HCT116 (cell line): ENCODE results near the gene ZNF12. TPM values are rescaled to one million over a fixed set of nuclear protein-coding genes. Genes with fewer than 3 reads are reported as not detected.

Source experiments
- ATAC-seq: fragments of 200-7000 bp; cut with Tn5 transposase; 2 replicates; pipeline ENCODE4 v1.9.1; 2020; ENCODE audit warnings: mild to moderate bottlenecking, moderate library complexity
- BruUV-seq: library from RNA; stranded (reverse); fragments of 400-500 nt; replicated peaks from 2 replicates; lab custom pipeline; 2021; lab: Mats Ljungman, UMichigan
- CTCF ChIA-PET: fragments of 300-600 bp; sonication (Branson Sonifier 250); formaldehyde crosslinking; loops from one replicate; lab custom pipeline; 2021; ENCODE audit warnings: antibody characterized with exemption; lab: Charles Lee
- POLR2A ChIA-PET: fragments of 300-600, 350-600 bp; sonication (Branson Sonifier 250); formaldehyde crosslinking; loops from one replicate; lab custom pipeline; 2021; ENCODE audit warnings: antibody characterized with exemption; lab: Charles Lee
- RAD21 ChIA-PET, 2 experiments: fragments of 300-600 bp; sonication (Branson Sonifier 250); formaldehyde crosslinking; loops; one replicate each; lab custom pipeline; 2023; ENCODE audit warnings: low total read pairs in 2 of 2; ENCODE audit not compliant: uncharacterized antibody in 2 of 2, unreplicated experiment in 2 of 2, low non-redundant PET in 1 of 2; lab: Charles Lee
- DNase-seq: peaks from one replicate; pipeline ENCODE4 v3.0.0-alpha.2; 2010; ENCODE audit warnings: low read depth, low spot score
- H2AFZ ChIP-seq: fragments of 200-600 bp; shearing (Covaris generic), sonication (generic); 2 replicates; pipeline ENCODE4 v1.6.1; 2017; ENCODE audit warnings: low read depth, mixed run types, mixed read lengths, antibody characterized with exemption, low read length; ENCODE audit not compliant: poor library complexity, severe bottlenecking
- H3K27ac ChIP-seq: 2 replicates; pipeline ENCODE4 v1.5.1; 2012; ENCODE audit warnings: low read depth, low read length
- H3K27me3 ChIP-seq: fragments of 200-600 bp; sonication (generic); 2 replicates; pipeline ENCODE4 v1.6.1; 2016; ENCODE audit warnings: mixed run types, low read length, mixed read lengths; ENCODE audit not compliant: insufficient read depth
- H3K36me3 ChIP-seq, 2 experiments: fragments of 200-500 bp in 1 of 2; fragments of 200-600 bp in 1 of 2; sonication (Bioruptor generic) in 1 of 2; sonication (generic) in 1 of 2; 2 replicates each; pipeline versions ENCODE4 v1.5.1 to v1.6.1; 2014 to 2016; ENCODE audit warnings: low read length in 2 of 2, inconsistent platforms in 1 of 2, mixed read lengths in 1 of 2, mixed run types in 1 of 2; ENCODE audit not compliant: insufficient read depth in 2 of 2, control insufficient read depth in 1 of 2
- H3K4me1 ChIP-seq, 2 experiments: fragments of 200-600 bp in 1 of 2; sonication (generic) in 1 of 2; 2 replicates each; pipeline versions ENCODE4 v1.5.1 to v1.6.1; 2012 to 2017; ENCODE audit warnings: low read length in 2 of 2, inconsistent platforms in 1 of 2, mild to moderate bottlenecking in 1 of 2, mixed read lengths in 1 of 2, mixed run types in 1 of 2, moderate library complexity in 1 of 2; ENCODE audit not compliant: insufficient read depth in 2 of 2, control insufficient read depth in 1 of 2
- H3K4me2 ChIP-seq: fragments of 200-600 bp; sonication (generic); 2 replicates; pipeline ENCODE4 v1.6.1; 2017; ENCODE audit warnings: mixed run types, low read length, mixed read lengths
- H3K4me3 ChIP-seq, 2 experiments: fragments of 200-600 bp in 1 of 2; sonication (generic) in 1 of 2; replicated peaks in 1 of 2; 2 replicates each; pipeline ENCODE4 v1.5.1; 2011 to 2016; ENCODE audit warnings: low read length in 2 of 2, control low read depth in 1 of 2, low read depth in 1 of 2, mild to moderate bottlenecking in 1 of 2, mixed read lengths in 1 of 2, mixed run types in 1 of 2
- H3K79me2 ChIP-seq: fragments of 200-600 bp; sonication (generic); 2 replicates; pipeline ENCODE4 v1.6.1; 2017; ENCODE audit warnings: mild to moderate bottlenecking, mixed run types, low read length, moderate library complexity, mixed read lengths; ENCODE audit not compliant: insufficient read depth
- H3K9ac ChIP-seq: fragments of 200-600 bp; sonication (generic); 2 replicates; pipeline ENCODE4 v1.6.1; 2016; ENCODE audit warnings: low read length, mixed read lengths
- H3K9me2 ChIP-seq: fragments of 200-600 bp; sonication (generic), shearing (Covaris generic); 2 replicates; pipeline ENCODE4 v1.6.1; 2017; ENCODE audit warnings: mixed run types, mild to moderate bottlenecking, moderate library complexity; ENCODE audit not compliant: insufficient read depth
- H3K9me3 ChIP-seq, 2 experiments: fragments of 200-500 bp in 1 of 2; fragments of 200-600 bp in 1 of 2; sonication (Bioruptor generic) in 1 of 2; sonication (generic) in 1 of 2; 2 replicates each; pipeline ENCODE4 v1.6.1; 2014 to 2017; ENCODE audit warnings: low read length in 2 of 2, mixed read lengths in 2 of 2, inconsistent platforms in 1 of 2, low read depth in 1 of 2, mild to moderate bottlenecking in 1 of 2, mixed run types in 1 of 2, moderate library complexity in 1 of 2; ENCODE audit not compliant: control insufficient read depth in 1 of 2, insufficient read depth in 1 of 2
- H4K20me1 ChIP-seq: fragments of 200-600 bp; sonication (generic), shearing (Covaris generic); 2 replicates; pipeline ENCODE4 v1.6.1; 2017; ENCODE audit warnings: mixed run types, mild to moderate bottlenecking, moderate library complexity; ENCODE audit not compliant: insufficient read depth
- CBX3 ChIP-seq: IDR thresholded peaks from 2 replicates; pipeline ENCODE4 v1.6.1; 2012; ENCODE audit warnings: low read depth
- CEBPB ChIP-seq: IDR thresholded peaks from 2 replicates; pipeline ENCODE4 v1.6.1; 2012; ENCODE audit warnings: low read depth
- CTCF ChIP-seq, 3 experiments: fragments of 200-600 bp in 1 of 3; sonication (generic) in 1 of 3; IDR thresholded peaks in 2 of 3; conservative IDR thresholded peaks in 1 of 3; 2 replicates each; pipeline ENCODE4 v1.5.1; 2012 to 2017; ENCODE audit warnings: low read depth in 2 of 3, low read length in 2 of 3, antibody characterized with exemption in 1 of 3, borderline replicate concordance in 1 of 3, control low read depth in 1 of 3, mild to moderate bottlenecking in 1 of 3, mixed read lengths in 1 of 3, mixed run types in 1 of 3, moderate library complexity in 1 of 3; ENCODE audit not compliant: insufficient read depth in 1 of 3
- EZH2phosphoT487 ChIP-seq: fragments of 200-600 bp; IDR thresholded peaks from 2 replicates; pipeline ENCODE4 v1.6.1; 2018; ENCODE audit warnings: antibody characterized with exemption, borderline replicate concordance
- FOSL1 ChIP-seq: IDR thresholded peaks from 2 replicates; pipeline ENCODE4 v1.6.1; 2012; ENCODE audit warnings: low read depth
- JUND ChIP-seq: IDR thresholded peaks from 2 replicates; pipeline ENCODE4 v1.6.1; 2012
- POLR2A ChIP-seq: IDR thresholded peaks from 2 replicates; pipeline ENCODE4 v1.7.0; 2011; ENCODE audit warnings: borderline replicate concordance; ENCODE audit not compliant: insufficient read depth, insufficient read length; ENCODE audit errors: extremely low read depth
- RAD21 ChIP-seq: IDR thresholded peaks from 2 replicates; pipeline ENCODE4 v1.6.1; 2012; ENCODE audit warnings: low read depth, mild to moderate bottlenecking
- SRF ChIP-seq: IDR thresholded peaks from 2 replicates; pipeline ENCODE4 v1.6.1; 2012; ENCODE audit warnings: low read depth
- TCF7L2 ChIP-seq: IDR thresholded peaks from 2 replicates; pipeline ENCODE4 v1.7.0; 2011; ENCODE audit warnings: borderline replicate concordance, inconsistent platforms; ENCODE audit not compliant: insufficient read depth, insufficient read length; ENCODE audit errors: extremely low read depth
- YY1 ChIP-seq: IDR thresholded peaks from 2 replicates; pipeline ENCODE4 v1.6.1; 2011; ENCODE audit warnings: low read length, low read depth, moderate library complexity, mild to moderate bottlenecking; ENCODE audit not compliant: insufficient replicate concordance; ENCODE audit errors: extremely low read depth
- ZNF274 ChIP-seq: fragments of 200-500 bp; sonication (Bioruptor generic); IDR thresholded peaks from 2 replicates; pipeline ENCODE4 v1.6.1; 2014; ENCODE audit warnings: mild to moderate bottlenecking, low read depth, low read length, inconsistent platforms
- intact Hi-C: fragments of 100-400 bp; cut with micrococcal nuclease; formaldehyde crosslinking; loops from 2 replicates; pipeline ENCODE4 v1.10.0; 2022
- total RNA-seq: library from RNA; stranded (reverse); gene quantifications from one replicate; pipeline ENCODE4 v1.2.1, GENCODE V29; 2021; ENCODE audit not compliant: unreplicated experiment
- TF ChIP-seq, protein P1 (sequence below): IDR thresholded peaks from 2 replicates; pipeline ENCODE4 v1.6.1; 2012
- TF ChIP-seq, protein P2 (sequence below): IDR thresholded peaks from 2 replicates; pipeline ENCODE4 v1.6.1; 2011; ENCODE audit warnings: mild to moderate bottlenecking, low read length, moderate library complexity; ENCODE audit not compliant: insufficient replicate concordance; ENCODE audit errors: extremely low read depth

Gene ZNF12
- total RNA-seq, 1 experiment from 2014 or later, result 19.0 TPM

DNA sequence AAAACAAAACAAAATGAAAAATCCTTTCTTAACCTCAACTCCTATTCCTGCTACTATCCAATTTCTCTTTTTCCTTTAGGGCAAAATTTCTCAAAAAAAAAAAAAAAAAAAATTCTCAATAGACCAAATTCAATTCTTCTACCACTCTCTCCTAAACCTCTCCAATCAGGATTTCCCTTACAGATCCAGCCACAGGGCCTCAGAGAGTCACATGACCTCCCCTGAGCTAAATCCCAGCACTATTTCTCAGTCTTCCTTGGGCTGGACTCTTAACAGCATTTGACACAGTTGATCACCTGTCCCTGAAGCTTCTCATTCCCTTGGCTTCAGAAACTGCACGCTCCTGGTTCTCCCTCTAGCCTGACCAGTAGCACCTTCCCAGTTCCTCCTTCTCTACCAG lies 4.9 kb downstream of the ZNF12 start:
- peaks cover 22 to 31% of the 10 kb centered on the region in 2 experiments; a peak in 3 of 4 replicates for H3K9me3 ChIP-seq
- H3K9me2 ChIP-seq, result no peaks in the 10 kb centered on the region
- H4K20me1 ChIP-seq, result peaks cover 3% of the 10 kb centered on the region; the same call in 1 of the 2 replicates
- no peak for DNase-seq
- H3K36me3 ChIP-seq, result peaks cover 33 to 75% of the 10 kb centered on the region in 2 experiments
- H2AFZ ChIP-seq, result no peak overlapping the region
- no peak overlapping the region for H3K4me3 ChIP-seq
- H3K79me2 ChIP-seq, result peaks cover 91% of the 10 kb centered on the region
- intact Hi-C loops, result no loop called here
- no peak overlapping the region for H3K4me2 ChIP-seq
- no peaks in the 10 kb centered on the region for H3K27me3 ChIP-seq
- peaks cover 5 to 12% of the 10 kb centered on the region in 2 experiments; a peak in 3 of 4 replicates for H3K4me1 ChIP-seq
- no peak overlapping the region for H3K9ac ChIP-seq
- ChIA-PET CTCF (no interaction called here), RAD21 (no interaction called here), POLR2A (no interaction called here)
- BruUV-seq, result no TSS peak
- H3K27ac ChIP-seq, result no peak overlapping the region
- no peak for ATAC-seq
- TF ChIP-seq RAD21 (no peak), FOSL1 (no peak), CEBPB (no peak), CTCF (IDR thresholded peaks at IDR 0.05 in 2 of 3, conservative IDR thresholded peaks at IDR 0.05 in 1 of 3; ENCODE audit: borderline replicate concordance in 1 of 3, insufficient read depth in 1 of 3, low read depth in 2 of 3, low read length in 2 of 3) (no peak), CBX3 (no peak), ZNF274 (no peak), SRF (no peak), YY1 (no peak), POLR2A (no peak), EZH2phosphoT487 (no peak), JUND (no peak), TCF7L2 (no peak)
- TF ChIP-seq, protein P1, sequence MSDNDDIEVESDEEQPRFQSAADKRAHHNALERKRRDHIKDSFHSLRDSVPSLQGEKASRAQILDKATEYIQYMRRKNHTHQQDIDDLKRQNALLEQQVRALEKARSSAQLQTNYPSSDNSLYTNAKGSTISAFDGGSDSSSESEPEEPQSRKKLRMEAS, result no peak
- TF ChIP-seq, protein P2, sequence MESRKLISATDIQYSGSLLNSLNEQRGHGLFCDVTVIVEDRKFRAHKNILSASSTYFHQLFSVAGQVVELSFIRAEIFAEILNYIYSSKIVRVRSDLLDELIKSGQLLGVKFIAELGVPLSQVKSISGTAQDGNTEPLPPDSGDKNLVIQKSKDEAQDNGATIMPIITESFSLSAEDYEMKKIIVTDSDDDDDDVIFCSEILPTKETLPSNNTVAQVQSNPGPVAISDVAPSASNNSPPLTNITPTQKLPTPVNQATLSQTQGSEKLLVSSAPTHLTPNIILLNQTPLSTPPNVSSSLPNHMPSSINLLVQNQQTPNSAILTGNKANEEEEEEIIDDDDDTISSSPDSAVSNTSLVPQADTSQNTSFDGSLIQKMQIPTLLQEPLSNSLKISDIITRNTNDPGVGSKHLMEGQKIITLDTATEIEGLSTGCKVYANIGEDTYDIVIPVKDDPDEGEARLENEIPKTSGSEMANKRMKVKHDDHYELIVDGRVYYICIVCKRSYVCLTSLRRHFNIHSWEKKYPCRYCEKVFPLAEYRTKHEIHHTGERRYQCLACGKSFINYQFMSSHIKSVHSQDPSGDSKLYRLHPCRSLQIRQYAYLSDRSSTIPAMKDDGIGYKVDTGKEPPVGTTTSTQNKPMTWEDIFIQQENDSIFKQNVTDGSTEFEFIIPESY, result no peak
